ENCODE data around the gene ZNF117. TPM values are rescaled to one million over a fixed set of nuclear protein-coding genes. Genes with fewer than 3 reads are reported as not detected.
A peak's percentile ranks its signal among the peaks of the same experiment; 100 is the strongest.
"Not testable (repeated sequence)": the region's sequence is repeated elsewhere in the genome, so short reads cannot be mapped to it uniquely, and the experiment has no call there.

Gene ZNF117
- 3.3 and 5.4 TPM in 2 replicates for total RNA-seq (2014; rRNA removed; shearing (Covaris generic))

GRCh38 chr7:64990936-64991335 lies at the start of gene ZNF117:
Gene ZNF117, minus strand, starts transcription at chr7:64991036.
- DNase-seq (ENCODE audit: low read depth): no peak

- peak; percentile 58 for DNase-seq (ENCODE audit: low read depth)
Measured at GRCh38 chr7:65038767-65039166, 47.9 kb upstream of the ZNF117 start.

DNA sequence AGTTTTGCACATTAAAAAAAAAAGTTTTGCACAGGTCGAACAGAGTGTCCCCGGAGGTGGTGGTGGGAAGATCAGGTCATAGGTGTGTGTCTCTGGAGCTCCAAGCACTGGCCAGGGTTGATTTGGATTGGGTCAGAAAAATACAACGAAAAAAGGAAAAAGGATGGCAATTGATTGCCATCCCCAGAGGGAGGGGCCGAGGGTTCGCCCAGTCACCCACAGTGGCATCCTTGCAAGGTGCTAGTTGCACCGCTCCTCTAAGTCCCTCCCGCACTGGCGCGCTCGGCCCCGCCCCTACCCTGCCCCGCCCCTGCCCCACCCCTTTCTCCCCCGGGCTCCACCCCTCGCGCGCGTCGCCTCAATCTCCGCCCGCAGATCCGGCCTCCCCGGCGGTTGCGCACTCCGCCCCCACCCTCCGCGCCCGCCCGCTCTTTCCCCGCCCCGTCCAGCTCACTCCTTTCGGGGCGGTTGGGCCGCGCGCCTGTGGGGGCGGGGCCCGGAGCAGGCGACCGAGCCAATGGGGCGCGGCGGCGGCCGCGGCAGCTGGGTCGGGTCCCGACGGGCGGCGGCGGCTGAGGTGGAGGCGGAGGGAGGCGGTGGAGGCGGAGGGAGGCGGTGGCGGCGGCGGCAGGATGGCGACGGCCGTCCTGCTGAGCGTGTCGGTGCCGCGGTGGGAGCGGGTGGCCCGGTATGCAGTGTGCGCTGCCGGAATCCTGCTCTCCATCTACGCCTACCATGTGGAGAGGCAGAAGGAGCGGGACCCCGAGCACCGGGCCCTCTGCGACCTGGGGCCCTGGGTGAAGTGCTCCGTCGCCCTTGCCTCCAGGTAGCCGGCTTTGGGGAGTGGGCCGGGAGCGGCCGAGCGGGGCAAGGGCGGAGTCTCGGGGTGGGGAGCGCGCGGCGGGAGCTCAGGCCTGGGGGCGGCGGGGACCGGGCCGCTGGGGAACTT lies 47.2 kb upstream of the ZNF117 start:
- peak; percentile 99 for DNase-seq (ENCODE audit: low read depth)

GRCh38 chr7:65036526-65036925 lies 45.7 kb upstream of the ZNF117 start:
- DNase-seq (ENCODE audit: low read depth): peak; percentile 10

- not testable (repeated sequence) for DNase-seq (ENCODE audit: low read depth)
Measured at GRCh38 chr7:65035469-65035868, 44.6 kb upstream of the ZNF117 start.

DNA sequence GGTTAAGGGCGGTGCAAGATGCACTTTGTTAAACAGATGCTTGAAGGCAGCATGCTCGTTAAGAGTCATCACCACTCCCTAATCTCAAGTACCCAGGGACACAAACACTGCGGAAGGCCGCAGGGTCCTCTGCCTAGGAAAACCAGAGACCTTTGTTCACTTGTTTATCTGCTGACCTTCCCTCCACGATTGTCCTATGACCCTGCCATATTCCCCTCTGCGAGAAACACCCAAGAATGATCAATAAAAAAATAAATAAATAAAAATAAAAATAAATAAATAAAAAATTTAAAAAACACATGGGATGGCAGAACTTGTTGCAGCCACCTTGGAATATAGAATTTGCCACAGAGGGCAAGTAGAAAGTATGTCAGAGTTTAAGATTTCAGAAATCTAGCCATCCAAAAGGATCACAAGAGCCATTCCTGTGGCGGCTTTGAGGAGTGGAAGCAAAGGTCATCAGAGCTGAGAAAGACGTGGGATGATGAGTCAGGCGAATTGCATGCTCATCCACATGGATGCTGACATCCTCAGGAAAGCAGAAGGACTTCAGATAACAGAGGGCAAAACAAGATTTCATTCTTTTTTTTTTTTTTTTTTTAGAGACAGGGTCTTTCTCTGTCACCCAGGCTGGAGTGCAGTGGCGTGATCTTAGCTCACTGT lies 43.4 kb upstream of the ZNF117 start:
- DNase-seq (ENCODE audit: low read depth): peak; percentile 63

DNA sequence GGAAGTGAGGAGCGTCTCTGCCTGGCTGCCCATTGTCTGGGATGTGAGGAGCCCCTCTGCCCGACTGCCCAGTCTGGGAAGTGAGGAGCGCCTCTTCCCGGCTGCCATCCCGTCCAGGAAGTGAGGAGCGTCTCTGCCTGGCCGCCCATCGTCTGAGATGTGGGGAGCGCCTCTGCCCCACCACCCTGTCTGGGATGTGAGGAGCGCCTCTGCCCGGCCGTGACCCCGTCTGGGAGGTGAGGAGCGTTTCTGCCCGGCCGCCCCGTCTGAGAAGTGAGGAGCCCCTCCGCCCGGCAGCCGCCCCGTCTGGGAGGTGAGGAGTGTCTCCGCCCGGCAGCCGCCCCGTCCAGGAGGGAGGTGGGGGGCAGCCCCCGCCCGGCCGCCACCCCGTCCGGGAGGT lies 42.6 kb upstream of the ZNF117 start:
- not testable (repeated sequence) for DNase-seq (ENCODE audit: low read depth)

DNA sequence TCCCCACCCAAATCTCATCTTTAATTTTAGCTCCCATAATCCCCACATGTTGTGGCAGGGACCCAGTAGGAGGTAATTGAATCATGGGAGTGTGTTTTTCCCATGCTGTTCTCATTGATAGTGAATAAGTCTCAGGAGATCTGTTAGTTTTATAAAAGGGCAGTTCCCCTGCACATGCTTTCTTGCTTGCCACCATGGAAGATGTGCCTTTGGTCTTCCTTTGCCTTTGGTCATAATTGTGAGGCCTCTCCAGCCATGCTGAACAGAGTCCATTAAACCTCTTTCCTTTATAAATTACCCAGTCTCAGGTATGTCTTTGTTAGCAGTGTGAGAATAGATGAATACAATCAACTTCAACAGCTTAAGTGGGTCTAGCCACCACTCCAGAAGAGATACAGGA lies 34.2 kb upstream of the ZNF117 start:
- DNase-seq (ENCODE audit: low read depth): not testable (repeated sequence)

- not testable (repeated sequence) for DNase-seq (ENCODE audit: low read depth)
Measured at GRCh38 chr7:65020978-65021377, 30.1 kb upstream of the ZNF117 start.

- peak; percentile 55 for DNase-seq (ENCODE audit: low read depth)
Measured at GRCh38 chr7:65009881-65010280, 19.0 kb upstream of the ZNF117 start.

DNA sequence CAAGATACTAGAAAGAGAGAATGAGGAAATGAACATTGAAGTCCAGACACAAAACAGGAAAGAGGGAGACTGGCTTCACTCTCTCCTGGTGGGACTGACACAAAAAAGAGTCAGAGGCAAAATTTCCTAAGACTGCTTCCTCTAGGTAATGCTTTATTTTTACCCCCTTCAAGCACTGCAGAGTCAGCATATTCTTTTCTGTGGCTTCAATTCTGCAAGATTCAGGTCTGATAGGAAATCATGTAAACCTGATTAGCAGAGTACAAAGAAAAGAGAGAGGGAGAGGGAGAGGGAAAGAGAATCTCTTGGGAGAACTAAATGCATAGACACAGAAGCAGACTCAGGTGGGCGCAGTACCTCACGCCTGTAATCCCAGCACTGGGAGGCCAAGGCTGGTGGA lies 18.6 kb upstream of the ZNF117 start:
- not testable (repeated sequence) for DNase-seq (ENCODE audit: low read depth)

DNA sequence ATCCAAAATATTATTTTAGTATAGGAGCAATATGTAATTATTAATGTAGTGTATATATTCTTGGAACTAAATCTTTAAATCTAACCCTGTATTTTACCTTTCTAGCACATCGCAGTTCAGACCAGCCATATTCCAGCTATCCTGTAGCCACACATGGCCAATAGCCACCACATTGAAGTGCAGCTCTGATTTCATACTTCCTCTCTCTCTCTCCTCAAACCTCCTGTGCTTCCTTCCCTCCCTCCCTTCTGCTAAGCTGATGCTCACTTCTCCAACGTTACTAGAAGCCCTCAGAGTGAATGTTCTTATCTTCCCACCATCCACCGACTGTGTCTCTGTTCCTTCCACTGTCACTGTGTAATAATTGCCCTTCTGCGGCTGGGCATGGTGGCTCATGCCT lies 16.2 kb upstream of the ZNF117 start:
- DNase-seq (ENCODE audit: low read depth): peak; percentile 14

- DNase-seq (ENCODE audit: low read depth): peak; percentile 98
Measured at GRCh38 chr7:65006094-65006992, 15.5 kb upstream of the ZNF117 start, which contains the start of gene ERV3-1. Gene ERV3-1, minus strand, starts transcription at chr7:65006687. Its CDS starts 13,661 bp downstream, at chr7:64993026.

DNA sequence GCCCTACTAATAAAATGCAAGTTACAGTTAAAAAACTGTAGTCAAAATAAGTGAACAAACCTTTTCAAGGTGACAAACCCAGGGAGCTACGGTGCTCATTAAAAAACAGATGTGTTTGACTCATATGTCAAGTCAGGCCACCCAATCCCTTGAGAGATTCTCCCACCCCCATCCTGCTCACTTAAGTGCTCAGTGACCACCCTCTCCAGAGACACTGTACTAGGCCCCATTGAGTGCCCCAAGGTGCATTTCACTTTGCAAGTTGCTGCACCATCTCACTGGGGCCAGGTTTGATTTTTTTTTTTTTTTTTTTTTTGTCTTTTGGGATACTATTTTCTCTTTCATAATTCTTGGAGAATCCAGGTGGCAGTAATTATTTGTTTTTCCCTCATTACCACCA lies 13.7 kb upstream of the ZNF117 start:
- no peak for DNase-seq (ENCODE audit: low read depth)

DNA sequence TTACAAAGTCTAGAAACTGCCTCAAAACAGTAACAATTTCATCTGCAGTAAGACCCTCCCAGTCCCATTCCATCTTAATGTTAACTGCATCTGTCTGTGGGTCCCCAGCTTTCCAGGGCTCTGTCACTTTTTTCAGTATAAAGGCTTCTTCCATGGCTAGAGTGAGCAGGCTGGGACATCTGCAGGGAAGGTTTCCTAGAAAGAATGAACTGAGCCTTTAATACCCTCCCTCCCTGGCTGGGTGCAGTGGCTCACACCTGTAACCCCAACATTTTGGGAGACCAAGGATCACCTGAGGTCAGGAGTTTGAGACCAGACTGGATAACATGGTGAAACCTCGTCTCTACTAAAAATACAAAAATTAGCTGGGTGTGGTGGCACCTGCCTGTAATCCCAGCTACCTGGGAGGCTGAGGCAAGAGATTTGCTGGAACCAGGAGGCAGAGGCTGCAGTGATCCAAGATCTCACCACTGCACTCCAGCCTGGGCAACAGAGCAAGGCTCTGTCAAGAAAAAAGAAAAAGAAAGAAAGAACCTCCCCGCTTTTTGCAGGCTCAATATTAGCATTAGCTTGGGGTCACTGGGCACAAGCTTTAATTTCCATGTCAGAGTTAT lies 12.2 kb upstream of the ZNF117 start:
- DNase-seq (ENCODE audit: low read depth): no peak

GRCh38 chr7:65001291-65001814 lies 10.5 kb upstream of the ZNF117 start:
- no peak for DNase-seq (ENCODE audit: low read depth)

DNA sequence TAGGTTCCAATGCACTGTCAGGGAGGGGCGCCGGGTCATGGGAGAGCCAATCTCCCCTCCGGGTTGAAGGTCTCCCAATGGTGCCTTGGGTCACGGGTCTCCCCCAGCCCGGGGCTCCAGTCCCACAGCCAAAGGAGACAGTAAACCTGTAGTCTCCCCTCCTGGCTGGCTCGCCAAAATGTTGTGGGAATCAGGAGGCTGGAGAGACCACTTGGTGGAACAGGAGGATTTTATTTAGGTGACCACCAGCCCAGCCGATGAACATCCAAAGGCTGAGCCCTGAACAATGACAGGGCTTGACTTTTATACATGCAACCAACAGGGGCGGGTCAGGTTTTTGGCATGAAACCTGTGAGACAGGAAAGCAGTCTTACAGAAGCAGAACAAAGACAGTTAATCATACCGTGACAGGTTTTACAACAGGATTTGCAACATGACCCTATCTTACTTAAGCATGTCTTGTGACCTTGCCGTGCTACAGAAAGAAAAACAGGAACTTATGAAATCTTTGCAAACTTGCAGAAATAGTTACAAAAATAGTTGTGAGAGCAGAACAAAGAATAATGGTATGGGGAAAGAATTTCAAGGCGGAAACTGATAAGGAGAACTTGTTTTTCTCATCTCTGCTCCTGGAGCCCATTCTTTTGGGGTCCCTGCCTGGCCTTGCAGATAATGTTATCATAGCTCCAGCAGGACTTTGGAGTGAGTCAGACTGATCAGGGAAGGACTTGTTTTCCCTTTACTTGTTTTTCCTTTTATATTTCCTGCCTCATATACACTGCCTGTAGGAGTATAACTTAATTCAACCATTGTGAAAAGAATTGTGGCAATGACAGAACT lies 8.5 kb upstream of the ZNF117 start:
- no peak for DNase-seq (ENCODE audit: low read depth)

DNA sequence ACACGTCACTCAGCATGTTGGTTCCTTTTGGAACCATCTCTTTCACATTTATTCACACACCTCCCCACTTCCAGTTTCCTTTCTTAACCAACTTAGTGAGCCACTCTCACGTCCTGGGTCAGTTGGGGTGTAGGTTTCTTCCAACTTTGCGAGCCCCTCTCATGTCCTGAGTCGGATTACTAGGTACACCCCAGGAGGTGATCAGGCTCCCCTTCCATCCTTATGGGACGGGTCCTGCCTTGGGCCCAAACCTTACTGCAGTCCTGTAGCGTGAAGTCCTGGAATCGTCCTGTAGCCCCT lies 8.0 kb upstream of the ZNF117 start:
- DNase-seq (ENCODE audit: low read depth): no peak

- no peak for DNase-seq (ENCODE audit: low read depth)
Measured at GRCh38 chr7:64997927-64998391, 7.1 kb upstream of the ZNF117 start.
